Esophagus muscularis mucosa (tissue), 4 donors: Measurements from ENCODE around the gene CNTNAP2. TPM values are rescaled to one million over a fixed set of nuclear protein-coding genes. Genes with fewer than 3 reads are reported as not detected.

Source experiments
- DNase-seq: peaks from one replicate; pipeline ENCODE4 v3.0.0-alpha.2; 2017; ENCODE audit errors: extremely low spot score
- H3K27ac ChIP-seq, 4 donors: fragments of 200-600 bp; sonication (generic); replicated peaks in 1 of 4; 1 replicate in 3 of 4; 2 replicates in 1 of 4; pipeline ENCODE4 v1.5.1; 2016 to 2019; ENCODE audit warnings: mild to moderate bottlenecking in 1 of 4
- H3K27me3 ChIP-seq, 4 donors: fragments of 200-600 bp; sonication (generic); one replicate each; pipeline versions ENCODE4 v1.5.1 to v1.6.0; 2016 to 2019
- H3K36me3 ChIP-seq, 4 donors: fragments of 200-600 bp; sonication (generic); one replicate each; pipeline ENCODE4 v1.5.1; 2016 to 2019
- H3K4me1 ChIP-seq, 4 donors: fragments of 200-600 bp; sonication (generic); one replicate each; pipeline ENCODE4 v1.5.1; 2016 to 2019
- H3K4me3 ChIP-seq, 4 donors: fragments of 200-600 bp; sonication (generic); 1 replicate in 2 of 4; 2 replicates in 2 of 4; pipeline ENCODE4 v1.5.1; 2016 to 2019; ENCODE audit warnings: mild to moderate bottlenecking in 4 of 4, moderate library complexity in 1 of 4
- H3K9me3 ChIP-seq, 4 donors: fragments of 200-600 bp; sonication (generic); 1 replicate in 3 of 4; 2 replicates in 1 of 4; pipeline ENCODE4 v1.5.1; 2016 to 2019
- CTCF ChIP-seq, 3 experiments: fragments of 200-600 bp in 2 of 3; fragments of 450-650 bp in 1 of 3; sonication (generic) in 2 of 3; IDR thresholded peaks; one replicate each; pipeline ENCODE4 v1.5.1; 2017 to 2019; ENCODE audit warnings: antibody characterized with exemption in 3 of 3, mild to moderate bottlenecking in 2 of 3, moderate library complexity in 1 of 3
- EP300 ChIP-seq: sonication (generic); formaldehyde crosslinking; IDR thresholded peaks from one replicate; pipeline ENCODE4 v1.6.1; 2017; ENCODE audit warnings: antibody characterized with exemption
- POLR2A ChIP-seq: fragments of 450-650 bp; IDR thresholded peaks from one replicate; pipeline ENCODE4 v1.6.1; 2017; ENCODE audit warnings: antibody characterized with exemption, moderate library complexity, mild to moderate bottlenecking, low read depth
- POLR2AphosphoS5 ChIP-seq, 2 donors: sonication (generic); formaldehyde crosslinking; IDR thresholded peaks; one replicate each; pipeline ENCODE4 v1.6.1; 2017; ENCODE audit warnings: antibody characterized with exemption in 2 of 2
- WGBS: methylation state at CpG from one replicate; pipeline ENCODE4 v1.1.5; 2018; 5-methylcytosine and 5-hydroxymethylcytosine counted together
- intact Hi-C: fragments of 100-400 bp; cut with DNase I; formaldehyde crosslinking; loops from one replicate; pipeline ENCODE4 v1.15.1; 2023
- total RNA-seq, 4 donors: library from RNA; depleted of rRNA; stranded (reverse); fragments of >200 nt; gene quantifications; one replicate each; pipeline versions ENCODE4 v1.1.0 to v1.2.1, GENCODE V29; 2016

CNTNAP2 gene
- total RNA-seq, 4 donors from 2014 or later = 1.2 to 2.9 (median 1.9) TPM

- Histone ChIP-seq H3K4me1 (peaks cover 0 to 7% (median 3%) of the 10 kb centered on the region in 4 donors), H3K9me3 (no peaks in the 10 kb centered on the region), H3K27ac (no peak overlapping the region), H3K4me3 (no peak overlapping the region), H3K27me3 (no peaks in the 10 kb centered on the region), H3K36me3 (no peaks in the 10 kb centered on the region)
- DNase-seq = no peak
- TF ChIP-seq EP300 (no peak), CTCF (IDR thresholded peaks at IDR 0.05) (no peak), POLR2AphosphoS5 (IDR thresholded peaks at IDR 0.05) (no peak), POLR2A (no peak)
- intact Hi-C loops = no loop called here
- 83% methylated on average over 9 of the region's 9 CpGs for WGBS
Measured at GRCh38 chr7:148093375-148094166, 1977.0 kb downstream of the CNTNAP2 start.

- Histone ChIP-seq H3K36me3 (no peaks in the 10 kb centered on the region), H3K4me1 (peaks cover 0 to 7% (median 3%) of the 10 kb centered on the region in 4 donors), H3K27ac (no peak overlapping the region), H3K9me3 (no peaks in the 10 kb centered on the region), H3K27me3 (no peaks in the 10 kb centered on the region), H3K4me3 (no peak overlapping the region)
- DNase-seq = no peak
- no peak for TF ChIP-seq CTCF (IDR thresholded peaks at IDR 0.05)
- WGBS = 34% methylated on average over 8 of the region's 8 CpGs
- intact Hi-C loops = no loop called here
Measured at GRCh38 chr7:148095066-148095465, 1978.5 kb downstream of the CNTNAP2 start.

GRCh38 chr7:148104136-148104716 is 1987.6 kb downstream of the CNTNAP2 start:
- no peaks in the 10 kb centered on the region for H3K9me3 ChIP-seq
- no peaks in the 10 kb centered on the region for H3K4me1 ChIP-seq
- intact Hi-C loops = no loop called here
- 70% methylated on average over 4 of the region's 4 CpGs for WGBS
- no peak overlapping the region for H3K27ac ChIP-seq
- H3K36me3 ChIP-seq = no peaks in the 10 kb centered on the region
- no peaks in the 10 kb centered on the region for H3K27me3 ChIP-seq
- TF ChIP-seq POLR2A (no peak), POLR2AphosphoS5 (IDR thresholded peaks at IDR 0.05) (no peak), EP300 (no peak), CTCF (IDR thresholded peaks at IDR 0.05) (no peak)
- no peak for DNase-seq
- H3K4me3 ChIP-seq = no peak overlapping the region

GRCh38 chr7:148104924-148105323 is 1988.3 kb downstream of the CNTNAP2 start:
- H3K27ac ChIP-seq = no peak overlapping the region
- H3K27me3 ChIP-seq = no peaks in the 10 kb centered on the region
- WGBS = 96% methylated on average over 2 of the region's 2 CpGs
- DNase-seq = no peak
- H3K4me1 ChIP-seq = no peaks in the 10 kb centered on the region
- H3K4me3 ChIP-seq = no peak overlapping the region
- intact Hi-C loops = no loop called here
- no peaks in the 10 kb centered on the region for H3K36me3 ChIP-seq
- TF ChIP-seq POLR2A = no peak
- no peak for TF ChIP-seq POLR2AphosphoS5 (IDR thresholded peaks at IDR 0.05)
- no peak for TF ChIP-seq CTCF (IDR thresholded peaks at IDR 0.05)
- no peak for TF ChIP-seq EP300
- H3K9me3 ChIP-seq = no peaks in the 10 kb centered on the region
